ENCODE data around the gene GARRE1.
A peak's percentile ranks its signal among the peaks of the same experiment; 100 is the strongest.

The GARRE1 gene

DNA sequence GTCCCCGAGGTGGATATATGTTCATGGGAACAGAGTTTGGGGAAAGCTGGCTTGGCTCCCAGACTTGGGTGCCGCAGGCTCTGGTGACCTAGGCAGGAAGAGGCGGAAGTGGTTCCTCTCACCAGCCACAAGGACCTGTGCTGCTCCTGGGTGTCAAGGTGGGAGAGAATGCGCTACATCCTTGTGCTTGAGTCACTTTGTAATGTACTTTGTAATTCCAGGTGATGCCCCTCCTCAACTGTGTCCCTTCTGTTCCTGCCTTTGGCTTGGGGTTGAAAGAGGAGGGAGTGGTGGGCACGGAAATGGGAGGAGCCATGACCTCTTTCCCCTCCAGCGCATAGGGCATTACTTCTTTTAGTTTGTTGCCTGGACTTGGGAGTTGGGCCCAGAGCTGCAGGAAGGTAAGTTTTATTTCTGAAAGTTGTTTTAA lies 10.9 kb downstream of the GARRE1 start:
- TF ChIP-seq, protein P1, sequence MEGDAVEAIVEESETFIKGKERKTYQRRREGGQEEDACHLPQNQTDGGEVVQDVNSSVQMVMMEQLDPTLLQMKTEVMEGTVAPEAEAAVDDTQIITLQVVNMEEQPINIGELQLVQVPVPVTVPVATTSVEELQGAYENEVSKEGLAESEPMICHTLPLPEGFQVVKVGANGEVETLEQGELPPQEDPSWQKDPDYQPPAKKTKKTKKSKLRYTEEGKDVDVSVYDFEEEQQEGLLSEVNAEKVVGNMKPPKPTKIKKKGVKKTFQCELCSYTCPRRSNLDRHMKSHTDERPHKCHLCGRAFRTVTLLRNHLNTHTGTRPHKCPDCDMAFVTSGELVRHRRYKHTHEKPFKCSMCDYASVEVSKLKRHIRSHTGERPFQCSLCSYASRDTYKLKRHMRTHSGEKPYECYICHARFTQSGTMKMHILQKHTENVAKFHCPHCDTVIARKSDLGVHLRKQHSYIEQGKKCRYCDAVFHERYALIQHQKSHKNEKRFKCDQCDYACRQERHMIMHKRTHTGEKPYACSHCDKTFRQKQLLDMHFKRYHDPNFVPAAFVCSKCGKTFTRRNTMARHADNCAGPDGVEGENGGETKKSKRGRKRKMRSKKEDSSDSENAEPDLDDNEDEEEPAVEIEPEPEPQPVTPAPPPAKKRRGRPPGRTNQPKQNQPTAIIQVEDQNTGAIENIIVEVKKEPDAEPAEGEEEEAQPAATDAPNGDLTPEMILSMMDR (IDR thresholded peaks at IDR 0.05; ENCODE audit: extremely low read depth, missing control alignments) = no peak

DNA sequence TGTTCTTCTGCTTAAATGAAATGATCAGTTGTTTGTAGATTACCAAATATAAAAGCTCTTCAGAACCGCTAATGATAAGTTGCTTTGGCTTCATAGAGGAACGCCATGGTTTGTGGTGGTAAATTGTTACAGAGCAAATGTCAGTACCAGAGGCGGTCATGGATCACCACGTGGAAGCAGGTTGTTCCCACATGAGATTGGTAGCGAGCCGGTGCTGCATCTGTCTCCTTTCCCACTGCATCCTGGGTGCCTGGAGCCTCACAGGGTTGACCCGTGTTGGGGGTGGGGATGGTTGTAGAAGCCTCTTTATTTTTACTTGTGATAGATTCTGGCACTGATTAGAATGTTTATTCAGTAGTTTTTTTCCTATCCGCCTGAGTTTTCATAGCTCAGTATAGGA lies 14.7 kb downstream of the GARRE1 start:
- no peak for DNase-seq (ENCODE audit: low spot score)
- TF ChIP-seq, protein P1 (IDR thresholded peaks at IDR 0.05; ENCODE audit: extremely low read depth, missing control alignments) = no peak

More for the DNA sequence above, 10.9 kb downstream of the GARRE1 start:
- no peak for DNase-seq (ENCODE audit: low spot score)

DNA sequence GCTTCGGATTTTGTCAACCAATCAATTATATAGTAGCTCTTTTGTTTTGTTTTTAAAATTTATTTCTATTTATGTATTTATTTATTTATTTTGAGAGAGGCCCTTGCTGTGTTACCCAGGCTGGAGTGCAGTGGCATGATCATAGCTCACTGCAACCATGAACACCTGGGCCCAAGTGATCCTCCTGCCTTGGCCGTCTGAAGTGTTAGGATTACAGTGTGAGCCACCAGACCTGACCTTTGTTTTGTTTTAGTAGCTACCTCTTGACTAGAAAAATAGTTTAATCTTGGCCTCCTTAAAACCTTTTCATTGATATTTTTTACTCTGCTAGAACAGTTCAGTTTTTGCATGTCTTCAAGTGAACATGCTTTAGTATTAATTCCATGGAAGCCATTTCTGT lies 15.1 kb downstream of the GARRE1 start:
- TF ChIP-seq, protein P1 (IDR thresholded peaks at IDR 0.05; ENCODE audit: extremely low read depth, missing control alignments) = no peak
- DNase-seq (ENCODE audit: low spot score) = no peak

DNA sequence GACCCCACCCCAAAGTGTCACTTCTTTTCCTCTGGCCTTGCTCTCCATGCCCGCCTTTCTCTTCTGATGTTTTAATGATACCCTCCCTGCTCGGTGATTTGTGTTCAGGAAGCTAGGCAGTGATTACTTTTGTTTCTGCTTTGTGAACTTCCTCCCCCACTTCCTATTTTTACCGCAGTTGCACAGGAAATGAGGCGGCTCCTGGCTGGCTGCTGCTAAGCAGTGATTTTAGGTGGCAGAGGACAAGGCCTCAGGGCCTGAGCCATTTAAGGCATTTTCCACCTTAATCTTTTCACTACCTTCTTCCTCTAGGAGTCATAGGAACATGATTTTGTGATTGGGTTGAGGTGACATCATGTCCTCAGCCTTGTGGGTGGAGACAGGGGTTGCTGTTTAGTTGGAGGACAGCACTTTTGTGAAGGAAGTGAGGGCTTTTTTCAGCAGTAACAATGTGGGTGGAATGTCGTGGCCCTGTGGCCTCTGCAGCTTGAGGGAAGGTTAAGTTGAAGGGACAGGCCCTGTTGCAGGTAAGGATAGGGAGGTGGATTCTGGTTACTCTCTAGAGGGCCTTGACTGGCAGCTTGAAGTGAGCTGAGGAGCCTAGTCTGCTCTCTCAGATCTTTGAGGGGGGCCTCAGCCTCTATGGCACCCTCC lies 15.7 kb downstream of the GARRE1 start:
- peak; percentile 66 for DNase-seq (ENCODE audit: low spot score)
- TF ChIP-seq, protein P1 (IDR thresholded peaks at IDR 0.05; ENCODE audit: extremely low read depth, missing control alignments) = no peak

DNA sequence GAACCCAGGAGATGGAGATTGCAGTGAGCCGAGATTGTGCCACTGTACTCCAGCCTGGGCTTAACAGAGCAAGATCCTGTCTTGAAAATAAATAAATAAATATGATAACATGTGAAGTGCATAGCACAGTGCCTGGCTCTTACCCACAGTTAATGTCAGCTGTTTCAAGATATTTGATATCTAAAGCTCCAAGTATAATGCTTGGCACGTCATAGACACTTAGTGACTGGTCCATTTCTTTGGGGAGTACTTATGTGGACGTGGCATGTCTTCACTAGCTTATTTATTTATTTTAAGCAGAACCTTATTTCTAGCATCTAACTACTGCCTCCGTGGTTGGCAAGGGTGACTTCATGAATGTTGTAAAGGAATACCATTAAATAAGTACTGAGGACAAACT lies 18.8 kb downstream of the GARRE1 start:
- no peak for DNase-seq (ENCODE audit: low spot score)
- TF ChIP-seq, protein P1 (IDR thresholded peaks at IDR 0.05; ENCODE audit: extremely low read depth, missing control alignments) = no peak

DNA sequence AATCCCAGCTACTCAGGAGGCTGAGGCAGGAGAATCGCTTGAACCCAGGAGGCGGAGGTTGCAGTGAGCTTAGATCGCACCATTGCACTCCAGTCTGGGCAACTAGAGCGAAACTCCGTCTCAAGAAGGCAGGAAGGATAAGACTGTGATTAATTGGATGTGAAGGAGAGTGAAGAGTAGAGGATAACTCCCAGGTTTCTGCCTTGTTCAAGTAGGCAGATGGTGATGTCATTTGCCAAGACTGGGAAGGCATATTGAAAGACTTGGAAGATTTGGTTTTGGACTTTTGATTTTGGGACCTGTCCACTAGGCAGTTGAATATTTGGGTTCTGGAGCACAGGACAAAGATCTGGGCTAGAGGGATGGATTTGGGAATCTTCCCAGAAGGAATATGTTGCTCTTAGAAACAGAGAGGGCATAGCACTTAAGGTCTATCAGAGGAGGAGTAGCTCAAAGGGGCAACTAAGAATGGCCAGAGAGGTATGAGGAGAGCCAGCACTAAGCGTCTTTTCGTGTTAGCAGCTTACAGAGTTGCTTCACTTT lies 20.0 kb downstream of the GARRE1 start:
- no peak for DNase-seq (ENCODE audit: low spot score)

More for the DNA sequence above, 20.0 kb downstream of the GARRE1 start:
- TF ChIP-seq, protein P1 (IDR thresholded peaks at IDR 0.05; ENCODE audit: extremely low read depth, missing control alignments) = no peak

Data from GM20000 (cell line).